Measurements from ENCODE around the gene CELA3B.
A peak's percentile ranks its signal among the peaks of the same experiment; 100 is the strongest.

Gene CELA3B

DNA sequence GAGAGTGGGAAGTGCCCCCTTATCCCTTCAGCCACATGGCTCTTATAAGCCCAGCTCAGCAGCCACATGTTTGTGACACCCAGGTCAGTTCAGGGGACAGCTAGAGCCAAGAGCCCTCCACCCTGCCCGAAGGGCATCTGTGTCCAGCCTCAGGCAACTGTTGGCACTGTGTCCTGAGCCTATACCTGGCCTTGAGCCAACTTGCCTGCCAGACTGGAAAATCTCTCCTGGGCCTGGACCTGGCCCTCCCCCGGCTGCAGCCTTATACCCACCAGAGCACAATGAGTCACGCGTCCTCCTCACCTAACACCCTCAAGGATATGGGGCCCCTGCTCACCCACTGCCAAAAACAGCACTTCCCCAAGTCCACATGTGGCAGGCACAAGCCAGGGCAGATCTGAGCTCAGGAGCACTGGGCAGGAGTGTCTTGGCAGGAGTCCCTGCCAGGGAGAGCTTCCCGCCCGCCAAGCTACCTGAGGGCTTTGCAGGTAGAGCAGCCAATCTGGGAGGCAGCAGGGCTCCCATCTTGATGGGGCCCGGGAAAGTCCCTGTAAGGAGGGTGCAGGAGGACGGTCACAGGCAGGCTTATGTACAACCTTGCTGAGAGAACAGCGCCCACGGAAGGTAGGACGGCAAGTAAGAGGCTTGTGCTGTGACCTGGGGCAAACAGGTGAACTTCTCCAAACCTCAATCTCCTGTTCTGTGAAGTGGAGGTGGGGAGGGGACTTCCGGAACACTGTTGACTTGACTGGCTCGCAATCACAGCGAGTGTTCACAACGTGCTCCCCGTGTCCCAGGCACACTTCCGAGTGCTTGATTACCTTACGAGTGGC, 19.9 kb upstream of the CELA3B start (continued):
- TF ChIP-seq, protein P1, sequence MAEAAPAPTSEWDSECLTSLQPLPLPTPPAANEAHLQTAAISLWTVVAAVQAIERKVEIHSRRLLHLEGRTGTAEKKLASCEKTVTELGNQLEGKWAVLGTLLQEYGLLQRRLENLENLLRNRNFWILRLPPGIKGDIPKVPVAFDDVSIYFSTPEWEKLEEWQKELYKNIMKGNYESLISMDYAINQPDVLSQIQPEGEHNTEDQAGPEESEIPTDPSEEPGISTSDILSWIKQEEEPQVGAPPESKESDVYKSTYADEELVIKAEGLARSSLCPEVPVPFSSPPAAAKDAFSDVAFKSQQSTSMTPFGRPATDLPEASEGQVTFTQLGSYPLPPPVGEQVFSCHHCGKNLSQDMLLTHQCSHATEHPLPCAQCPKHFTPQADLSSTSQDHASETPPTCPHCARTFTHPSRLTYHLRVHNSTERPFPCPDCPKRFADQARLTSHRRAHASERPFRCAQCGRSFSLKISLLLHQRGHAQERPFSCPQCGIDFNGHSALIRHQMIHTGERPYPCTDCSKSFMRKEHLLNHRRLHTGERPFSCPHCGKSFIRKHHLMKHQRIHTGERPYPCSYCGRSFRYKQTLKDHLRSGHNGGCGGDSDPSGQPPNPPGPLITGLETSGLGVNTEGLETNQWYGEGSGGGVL (tag by site-specific recombination; IDR thresholded peaks at IDR 0.05): 0 out of 2 replicates have a peak, but pooled peaks have one; percentile 59
- TF ChIP-seq EGR2 (tag by site-specific recombination; IDR thresholded peaks at IDR 0.05; ENCODE audit: low read depth) (peak; percentile 74; the same call in 1 of the 2 replicates), ZNF140 (tag by site-specific recombination; IDR thresholded peaks at IDR 0.05) (no peak), ZNF132 (tag by site-specific recombination; IDR thresholded peaks at IDR 0.05; ENCODE audit: borderline replicate concordance) (no peak), ZNF510 (tag by site-specific recombination; IDR thresholded peaks at IDR 0.05; ENCODE audit: insufficient replicate concordance) (no peak), HOXD13 (CRISPR knock-in tag; IDR thresholded peaks at IDR 0.05; ENCODE audit: borderline replicate concordance) (no peak), GLI4 (tag by site-specific recombination; IDR thresholded peaks at IDR 0.05) (no peak)
- TF ChIP-seq, protein P2, sequence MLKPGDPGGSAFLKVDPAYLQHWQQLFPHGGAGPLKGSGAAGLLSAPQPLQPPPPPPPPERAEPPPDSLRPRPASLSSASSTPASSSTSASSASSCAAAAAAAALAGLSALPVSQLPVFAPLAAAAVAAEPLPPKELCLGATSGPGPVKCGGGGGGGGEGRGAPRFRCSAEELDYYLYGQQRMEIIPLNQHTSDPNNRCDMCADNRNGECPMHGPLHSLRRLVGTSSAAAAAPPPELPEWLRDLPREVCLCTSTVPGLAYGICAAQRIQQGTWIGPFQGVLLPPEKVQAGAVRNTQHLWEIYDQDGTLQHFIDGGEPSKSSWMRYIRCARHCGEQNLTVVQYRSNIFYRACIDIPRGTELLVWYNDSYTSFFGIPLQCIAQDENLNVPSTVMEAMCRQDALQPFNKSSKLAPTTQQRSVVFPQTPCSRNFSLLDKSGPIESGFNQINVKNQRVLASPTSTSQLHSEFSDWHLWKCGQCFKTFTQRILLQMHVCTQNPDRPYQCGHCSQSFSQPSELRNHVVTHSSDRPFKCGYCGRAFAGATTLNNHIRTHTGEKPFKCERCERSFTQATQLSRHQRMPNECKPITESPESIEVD (tag by site-specific recombination; IDR thresholded peaks at IDR 0.05): no peak
- TF ChIP-seq, protein P3, sequence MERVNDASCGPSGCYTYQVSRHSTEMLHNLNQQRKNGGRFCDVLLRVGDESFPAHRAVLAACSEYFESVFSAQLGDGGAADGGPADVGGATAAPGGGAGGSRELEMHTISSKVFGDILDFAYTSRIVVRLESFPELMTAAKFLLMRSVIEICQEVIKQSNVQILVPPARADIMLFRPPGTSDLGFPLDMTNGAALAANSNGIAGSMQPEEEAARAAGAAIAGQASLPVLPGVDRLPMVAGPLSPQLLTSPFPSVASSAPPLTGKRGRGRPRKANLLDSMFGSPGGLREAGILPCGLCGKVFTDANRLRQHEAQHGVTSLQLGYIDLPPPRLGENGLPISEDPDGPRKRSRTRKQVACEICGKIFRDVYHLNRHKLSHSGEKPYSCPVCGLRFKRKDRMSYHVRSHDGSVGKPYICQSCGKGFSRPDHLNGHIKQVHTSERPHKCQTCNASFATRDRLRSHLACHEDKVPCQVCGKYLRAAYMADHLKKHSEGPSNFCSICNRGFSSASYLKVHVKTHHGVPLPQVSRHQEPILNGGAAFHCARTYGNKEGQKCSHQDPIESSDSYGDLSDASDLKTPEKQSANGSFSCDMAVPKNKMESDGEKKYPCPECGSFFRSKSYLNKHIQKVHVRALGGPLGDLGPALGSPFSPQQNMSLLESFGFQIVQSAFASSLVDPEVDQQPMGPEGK (tag by site-specific recombination; IDR thresholded peaks at IDR 0.05): peak; percentile 55
- TF ChIP-seq, protein P4, sequence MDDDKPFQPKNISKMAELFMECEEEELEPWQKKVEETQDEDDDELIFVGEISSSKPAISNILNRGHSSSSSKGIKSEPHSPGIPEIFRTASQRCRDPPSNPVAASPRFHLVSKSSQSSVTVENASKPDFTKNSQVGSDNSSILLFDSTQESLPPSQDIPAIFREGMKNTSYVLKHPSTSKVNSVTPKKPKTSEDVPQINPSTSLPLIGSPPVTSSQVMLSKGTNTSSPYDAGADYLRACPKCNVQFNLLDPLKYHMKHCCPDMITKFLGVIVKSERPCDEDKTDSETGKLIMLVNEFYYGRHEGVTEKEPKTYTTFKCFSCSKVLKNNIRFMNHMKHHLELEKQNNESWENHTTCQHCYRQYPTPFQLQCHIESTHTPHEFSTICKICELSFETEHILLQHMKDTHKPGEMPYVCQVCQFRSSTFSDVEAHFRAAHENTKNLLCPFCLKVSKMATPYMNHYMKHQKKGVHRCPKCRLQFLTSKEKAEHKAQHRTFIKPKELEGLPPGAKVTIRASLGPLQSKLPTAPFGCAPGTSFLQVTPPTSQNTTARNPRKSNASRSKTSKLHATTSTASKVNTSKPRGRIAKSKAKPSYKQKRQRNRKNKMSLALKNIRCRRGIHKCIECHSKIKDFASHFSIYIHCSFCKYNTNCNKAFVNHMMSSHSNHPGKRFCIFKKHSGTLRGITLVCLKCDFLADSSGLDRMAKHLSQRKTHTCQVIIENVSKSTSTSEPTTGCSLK (tag by site-specific recombination; IDR thresholded peaks at IDR 0.05): no peak
- TF ChIP-seq, protein P5, sequence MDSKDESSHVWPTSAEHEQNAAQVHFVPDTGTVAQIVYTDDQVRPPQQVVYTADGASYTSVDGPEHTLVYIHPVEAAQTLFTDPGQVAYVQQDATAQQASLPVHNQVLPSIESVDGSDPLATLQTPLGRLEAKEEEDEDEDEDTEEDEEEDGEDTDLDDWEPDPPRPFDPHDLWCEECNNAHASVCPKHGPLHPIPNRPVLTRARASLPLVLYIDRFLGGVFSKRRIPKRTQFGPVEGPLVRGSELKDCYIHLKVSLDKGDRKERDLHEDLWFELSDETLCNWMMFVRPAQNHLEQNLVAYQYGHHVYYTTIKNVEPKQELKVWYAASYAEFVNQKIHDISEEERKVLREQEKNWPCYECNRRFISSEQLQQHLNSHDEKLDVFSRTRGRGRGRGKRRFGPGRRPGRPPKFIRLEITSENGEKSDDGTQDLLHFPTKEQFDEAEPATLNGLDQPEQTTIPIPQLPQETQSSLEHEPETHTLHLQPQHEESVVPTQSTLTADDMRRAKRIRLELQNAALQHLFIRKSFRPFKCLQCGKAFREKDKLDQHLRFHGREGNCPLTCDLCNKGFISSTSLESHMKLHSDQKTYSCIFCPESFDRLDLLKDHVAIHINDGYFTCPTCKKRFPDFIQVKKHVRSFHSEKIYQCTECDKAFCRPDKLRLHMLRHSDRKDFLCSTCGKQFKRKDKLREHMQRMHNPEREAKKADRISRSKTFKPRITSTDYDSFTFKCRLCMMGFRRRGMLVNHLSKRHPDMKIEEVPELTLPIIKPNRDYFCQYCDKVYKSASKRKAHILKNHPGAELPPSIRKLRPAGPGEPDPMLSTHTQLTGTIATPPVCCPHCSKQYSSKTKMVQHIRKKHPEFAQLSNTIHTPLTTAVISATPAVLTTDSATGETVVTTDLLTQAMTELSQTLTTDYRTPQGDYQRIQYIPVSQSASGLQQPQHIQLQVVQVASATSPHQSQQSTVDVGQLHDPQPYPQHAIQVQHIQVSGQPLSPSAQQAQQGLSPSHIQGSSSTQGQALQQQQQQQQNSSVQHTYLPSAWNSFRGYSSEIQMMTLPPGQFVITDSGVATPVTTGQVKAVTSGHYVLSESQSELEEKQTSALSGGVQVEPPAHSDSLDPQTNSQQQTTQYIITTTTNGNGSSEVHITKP (tag by site-specific recombination; IDR thresholded peaks at IDR 0.05): 0 out of 2 replicates have a peak, but pooled peaks have one; percentile 27

DNA sequence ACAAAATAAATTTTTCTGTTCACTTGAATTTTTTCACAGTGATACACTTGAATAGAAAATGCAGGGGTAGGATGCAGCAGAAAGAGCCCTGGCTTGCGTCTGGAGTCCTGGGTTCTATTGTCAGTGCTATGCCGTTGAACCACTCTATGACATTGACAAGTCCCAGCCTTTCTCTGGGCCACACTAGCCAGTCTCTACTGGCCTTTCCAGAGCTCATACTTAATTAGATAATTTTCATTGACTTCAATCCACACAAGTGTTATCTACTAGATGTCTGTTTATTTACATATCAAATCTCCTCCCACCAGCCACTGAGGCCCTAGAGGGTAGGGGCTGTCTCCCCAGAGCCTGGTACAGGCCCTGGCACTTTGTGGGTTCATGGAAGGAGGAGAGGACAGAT, 15.5 kb upstream of the CELA3B start:
- ChIA-PET POLR2A (no interaction called here), CTCF (interaction anchor here (0.5 to 1.3 kb wide), 2 partner anchors 179 to 184 kb away, joined by 3 to 4 read pairs; no protein-coding TSS in a partner anchor)
- H3K4me3 ChIP-seq (ENCODE audit: low read depth, low read length): no peak overlapping the region
- no peaks in the 10 kb centered on the region for H3K36me3 ChIP-seq (ENCODE audit: control insufficient read depth in 2 of 2, insufficient read depth in 1 of 2, low read length in 2 of 2)
- no peak overlapping the region for H3K27ac ChIP-seq (ENCODE audit: extremely low read depth, low read depth, low read length)
- peaks cover 6% of the 10 kb centered on the region; the same call in 1 of the 2 replicates for H3K4me1 ChIP-seq (ENCODE audit: control insufficient read depth, insufficient read depth, low read length)
- no peaks in the 10 kb centered on the region for H3K9me3 ChIP-seq (ENCODE audit: control insufficient read depth, insufficient read depth, low read depth, low read length)
- TF ChIP-seq ZNF626 (tag by site-specific recombination; IDR thresholded peaks at IDR 0.05) (no peak), ZNF274 (IDR thresholded peaks at IDR 0.05; ENCODE audit: low read length) (no peak), ZNF274 (tag by site-specific recombination; IDR thresholded peaks at IDR 0.05; ENCODE audit: borderline replicate concordance) (no peak), ZBTB20 (tag by site-specific recombination; IDR thresholded peaks at IDR 0.05) (no peak), ZNF791 (tag by site-specific recombination; IDR thresholded peaks at IDR 0.05) (no peak), ZNF169 (tag by site-specific recombination; IDR thresholded peaks at IDR 0.05) (no peak)
- TF ChIP-seq, protein P6, sequence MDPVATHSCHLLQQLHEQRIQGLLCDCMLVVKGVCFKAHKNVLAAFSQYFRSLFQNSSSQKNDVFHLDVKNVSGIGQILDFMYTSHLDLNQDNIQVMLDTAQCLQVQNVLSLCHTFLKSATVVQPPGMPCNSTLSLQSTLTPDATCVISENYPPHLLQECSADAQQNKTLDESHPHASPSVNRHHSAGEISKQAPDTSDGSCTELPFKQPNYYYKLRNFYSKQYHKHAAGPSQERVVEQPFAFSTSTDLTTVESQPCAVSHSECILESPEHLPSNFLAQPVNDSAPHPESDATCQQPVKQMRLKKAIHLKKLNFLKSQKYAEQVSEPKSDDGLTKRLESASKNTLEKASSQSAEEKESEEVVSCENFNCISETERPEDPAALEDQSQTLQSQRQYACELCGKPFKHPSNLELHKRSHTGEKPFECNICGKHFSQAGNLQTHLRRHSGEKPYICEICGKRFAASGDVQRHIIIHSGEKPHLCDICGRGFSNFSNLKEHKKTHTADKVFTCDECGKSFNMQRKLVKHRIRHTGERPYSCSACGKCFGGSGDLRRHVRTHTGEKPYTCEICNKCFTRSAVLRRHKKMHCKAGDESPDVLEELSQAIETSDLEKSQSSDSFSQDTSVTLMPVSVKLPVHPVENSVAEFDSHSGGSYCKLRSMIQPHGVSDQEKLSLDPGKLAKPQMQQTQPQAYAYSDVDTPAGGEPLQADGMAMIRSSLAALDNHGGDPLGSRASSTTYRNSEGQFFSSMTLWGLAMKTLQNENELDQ (tag by site-specific recombination; IDR thresholded peaks at IDR 0.05; ENCODE audit: low read depth): no peak
- TF ChIP-seq, protein P2 (tag by site-specific recombination; IDR thresholded peaks at IDR 0.05): no peak

All from HEK293 (cell line).